Right renal cortex interstitium (tissue), 3 donors: ENCODE results near the gene LRRC59. TPM values are rescaled to one million over a fixed set of nuclear protein-coding genes. Genes with fewer than 3 reads are reported as not detected.
"Not testable (repeated sequence)": the region's sequence is repeated elsewhere in the genome, so short reads cannot be mapped to it uniquely, and the experiment has no call there.

Experiments used
- DNase-seq, 3 donors: peaks; one replicate each; pipeline ENCODE4 v3.0.0-alpha.2; 2013; ENCODE audit warnings: low read depth in 3 of 3, low spot score in 2 of 3
- polyA plus RNA-seq, 3 donors: library from polyadenylated mRNA; unstranded; fragments of 120-200 nt; gene quantifications; one replicate each; pipeline ENCODE4 v1.2.1, GENCODE V29; 2013; ENCODE audit not compliant: insufficient read length in 3 of 3

Gene LRRC59
- polyA plus RNA-seq, result 10 to 100 TPM; 60.9 to 64.9 (median 64.6) TPM

- DNase-seq, result peak; percentile 65 to 77 (median 72)
Measured at GRCh38 chr17:50397111-50397918, at the start of gene LRRC59. TSS of gene LRRC59 (minus strand) at chr17:50397523. CDS start at chr17:50397317, 206 bp downstream.

- no peak for DNase-seq
Measured at GRCh38 chr17:50445730-50446325, 48.5 kb upstream of the LRRC59 start.

GRCh38 chr17:50444841-50445715 is 47.8 kb upstream of the LRRC59 start:
- no peak for DNase-seq

GRCh38 chr17:50443505-50443974 is 46.2 kb upstream of the LRRC59 start:
- DNase-seq, result no peak

- no peak for DNase-seq
Measured at GRCh38 chr17:50440838-50441829, 43.8 kb upstream of the LRRC59 start.

- DNase-seq, result no peak
Measured at GRCh38 chr17:50440172-50440837, 43.0 kb upstream of the LRRC59 start.

GRCh38 chr17:50439008-50439407 is 41.7 kb upstream of the LRRC59 start:
- no peak for DNase-seq

GRCh38 chr17:50437409-50437808 is 40.1 kb upstream of the LRRC59 start:
- no peak for DNase-seq

- no peak for DNase-seq
Measured at GRCh38 chr17:50432125-50432762, 34.9 kb upstream of the LRRC59 start.

GRCh38 chr17:50430821-50431618 is 33.7 kb upstream of the LRRC59 start:
- DNase-seq, result no peak

- DNase-seq, result no peak
Measured at GRCh38 chr17:50429793-50430192, 32.5 kb upstream of the LRRC59 start.

- no peak for DNase-seq
Measured at GRCh38 chr17:50428831-50429424, 31.6 kb upstream of the LRRC59 start.

GRCh38 chr17:50428126-50428525 is 30.8 kb upstream of the LRRC59 start:
- not testable (repeated sequence) for DNase-seq

- DNase-seq, result no peak
Measured at GRCh38 chr17:50426814-50427787, 29.8 kb upstream of the LRRC59 start.

- DNase-seq, result no peak
Measured at GRCh38 chr17:50426472-50426782, 29.1 kb upstream of the LRRC59 start.

- no peak for DNase-seq
Measured at GRCh38 chr17:50425682-50426471, 28.6 kb upstream of the LRRC59 start, which contains the start of gene ACSF2. TSS of gene ACSF2 (plus strand) at chr17:50426218. CDS start at chr17:50426262, 44 bp downstream.
